GM18499 (cell line): Measurements from ENCODE around the gene OPN4.

Source experiments
- ATAC-seq: cut with Tn5 transposase; IDR thresholded peaks from one replicate; pipeline ENCODE4 v1.9.1; 2021; ENCODE audit warnings: moderate number of reproducible peaks; ENCODE audit not compliant: insufficient read depth, unreplicated experiment

OPN4 gene

DNA sequence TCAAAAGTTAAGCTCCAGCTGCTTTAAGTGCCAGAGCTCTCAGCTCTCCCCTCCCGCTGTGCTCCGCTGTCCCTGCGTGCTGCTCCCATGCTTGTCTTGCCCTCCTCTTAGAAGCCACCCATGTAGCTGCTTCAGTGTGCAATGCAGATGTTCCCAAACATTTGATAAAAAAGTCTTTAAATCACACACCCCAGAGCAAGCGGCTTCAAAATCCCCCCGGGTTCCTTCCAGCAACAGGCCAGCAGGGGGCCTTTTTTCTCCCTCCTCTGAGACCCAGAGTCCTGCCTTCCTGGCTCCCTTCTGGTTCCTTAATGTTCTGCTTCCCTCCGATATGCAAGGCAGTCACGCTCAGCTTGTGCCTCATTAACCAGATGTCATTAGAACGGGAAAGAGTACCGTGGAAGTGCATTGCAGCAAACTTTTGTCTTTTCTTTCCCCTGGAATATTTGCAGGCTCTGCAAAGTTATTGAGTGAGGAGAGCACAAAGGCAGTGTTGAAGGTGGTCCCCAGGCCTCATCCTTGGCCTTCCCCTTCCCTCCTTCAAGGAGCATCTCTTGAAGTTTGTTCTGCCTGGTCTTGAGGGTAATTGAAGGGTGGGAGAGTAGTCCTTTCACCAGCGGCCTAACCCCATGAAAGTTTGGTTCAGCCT, 39.5 kb downstream of the OPN4 start:
- ATAC-seq, result no peak

- no peak for ATAC-seq
These were observed 44.0 kb downstream of the OPN4 start for GRCh38 chr10:86698207-86698940.

- ATAC-seq, result no peak
These were observed 44.8 kb downstream of the OPN4 start for GRCh38 chr10:86699125-86699524.

DNA sequence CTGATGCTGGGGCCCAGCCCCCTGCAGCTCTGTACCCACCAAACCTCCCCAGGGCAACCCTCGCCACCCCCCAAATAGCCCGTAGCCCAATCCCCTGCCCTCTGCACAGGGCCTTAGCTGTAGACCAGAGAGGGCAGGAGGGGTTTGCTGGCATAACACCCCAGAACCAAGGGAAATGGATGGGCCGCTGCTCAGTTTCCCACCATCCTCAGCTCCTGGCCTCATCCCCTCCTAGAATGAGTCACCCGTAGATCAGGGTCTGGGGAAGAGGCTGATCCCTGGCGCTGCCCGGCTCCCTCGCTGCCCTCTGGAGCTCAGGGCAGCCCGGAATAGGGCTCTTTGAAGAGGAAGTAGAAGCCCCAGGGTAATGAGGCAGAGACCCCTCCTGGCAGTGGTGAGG, 45.2 kb downstream of the OPN4 start:
- no peak for ATAC-seq

DNA sequence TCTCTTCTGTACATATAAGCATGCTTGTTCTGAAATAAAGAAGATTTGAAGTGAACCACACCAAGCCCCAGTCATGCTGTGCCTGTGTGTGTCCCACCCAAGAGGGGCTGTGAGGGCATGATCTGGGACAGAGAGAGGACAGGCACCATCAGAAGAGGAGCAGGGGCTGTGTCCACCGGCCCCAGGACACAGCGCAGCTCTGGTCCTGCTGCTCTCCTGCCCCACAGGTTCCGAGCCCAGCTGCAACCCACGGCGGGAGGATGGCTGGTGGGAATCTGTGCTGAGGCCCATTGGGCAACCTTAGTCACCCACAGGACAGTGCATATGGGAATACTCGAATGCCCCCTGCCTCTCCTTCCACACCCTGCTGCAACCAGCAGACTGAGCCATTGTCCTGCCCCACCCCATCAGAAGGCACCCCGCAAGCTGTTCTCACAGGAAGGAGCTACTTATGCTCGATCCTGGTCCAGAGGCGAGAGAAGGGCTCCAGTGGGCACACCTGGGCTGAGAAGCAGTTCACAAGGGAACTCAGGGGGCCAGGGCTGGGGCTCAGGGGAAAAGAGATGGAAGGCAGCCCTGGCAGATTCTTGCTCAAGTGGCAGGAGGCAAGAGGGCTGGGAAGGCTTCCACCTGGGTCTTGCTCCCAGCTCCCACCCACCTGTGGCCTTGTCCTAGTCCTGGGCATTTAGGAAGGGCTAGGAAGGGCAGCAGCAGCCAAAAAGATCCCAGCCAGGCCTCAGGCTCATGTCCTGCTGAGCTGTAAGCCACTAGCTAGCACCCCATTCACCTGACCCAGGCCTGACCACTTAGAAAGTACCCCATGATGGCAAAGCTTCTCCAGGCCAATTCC, 45.9 kb downstream of the OPN4 start:
- no peak for ATAC-seq

- no peak for ATAC-seq
These were observed 46.7 kb downstream of the OPN4 start for GRCh38 chr10:86700851-86701617.

DNA sequence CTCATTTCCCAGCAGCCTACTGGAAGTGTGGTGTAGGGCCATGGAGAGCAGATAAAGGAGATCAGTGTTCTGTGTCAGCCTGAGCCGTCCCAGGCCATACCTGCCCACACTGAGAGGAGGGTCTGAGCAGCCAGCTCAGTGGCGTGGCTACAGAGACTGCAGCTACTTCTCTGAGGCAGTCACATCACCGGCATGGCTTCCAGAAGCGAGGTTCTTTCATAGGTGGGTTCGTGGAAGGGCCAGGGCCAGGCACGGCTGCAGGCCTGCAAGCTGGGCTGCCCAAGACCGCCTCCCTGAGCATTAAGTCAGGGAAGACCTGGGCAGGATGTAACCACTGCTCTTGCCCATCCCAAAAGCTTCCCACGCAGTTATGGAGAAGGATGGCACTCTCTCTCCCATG, 48.8 kb downstream of the OPN4 start:
- ATAC-seq, result no peak

- ATAC-seq, result no peak
These were observed 50.8 kb downstream of the OPN4 start for GRCh38 chr10:86705139-86705538.

DNA sequence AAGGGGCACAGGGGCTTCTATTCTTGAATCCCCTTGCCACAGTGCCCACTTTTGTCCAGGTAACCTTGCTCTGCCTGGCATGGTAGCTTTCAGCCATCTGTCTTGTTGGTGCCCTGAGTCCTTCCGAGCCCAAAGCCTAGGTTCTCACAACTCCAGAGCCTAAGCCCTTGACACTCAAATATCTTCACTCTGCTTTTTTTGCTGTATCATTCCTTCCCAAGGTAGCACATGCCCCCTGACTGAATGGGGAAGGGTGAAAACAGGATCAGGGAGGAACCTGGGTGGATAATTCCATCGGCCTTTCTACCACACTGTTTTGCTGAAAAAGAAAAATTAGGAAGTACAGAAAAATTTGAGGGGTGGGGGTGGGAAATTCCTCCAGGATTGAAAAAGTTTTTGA, 51.6 kb downstream of the OPN4 start:
- no peak for ATAC-seq

- no peak for ATAC-seq
These were observed 52.1 kb downstream of the OPN4 start for GRCh38 chr10:86706401-86706841.

DNA sequence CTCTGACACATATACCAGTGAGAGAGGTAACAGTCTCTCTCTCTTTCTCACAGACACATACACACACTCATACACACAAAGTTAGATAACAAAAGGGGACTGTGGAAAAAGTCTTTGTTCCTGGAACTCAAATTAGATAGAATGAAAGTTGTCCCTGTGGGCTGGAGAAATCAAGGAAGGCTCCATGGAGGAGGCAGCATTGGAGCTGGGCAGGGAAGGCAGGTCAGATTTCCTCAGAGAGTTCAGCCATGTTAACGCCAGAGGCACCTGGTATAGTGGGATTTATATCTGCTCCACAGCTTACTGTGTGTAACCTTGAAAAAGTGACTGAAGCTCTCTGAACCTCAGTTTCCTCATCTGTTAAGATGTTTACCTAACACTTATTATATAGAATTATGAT, 52.6 kb downstream of the OPN4 start:
- ATAC-seq, result no peak

DNA sequence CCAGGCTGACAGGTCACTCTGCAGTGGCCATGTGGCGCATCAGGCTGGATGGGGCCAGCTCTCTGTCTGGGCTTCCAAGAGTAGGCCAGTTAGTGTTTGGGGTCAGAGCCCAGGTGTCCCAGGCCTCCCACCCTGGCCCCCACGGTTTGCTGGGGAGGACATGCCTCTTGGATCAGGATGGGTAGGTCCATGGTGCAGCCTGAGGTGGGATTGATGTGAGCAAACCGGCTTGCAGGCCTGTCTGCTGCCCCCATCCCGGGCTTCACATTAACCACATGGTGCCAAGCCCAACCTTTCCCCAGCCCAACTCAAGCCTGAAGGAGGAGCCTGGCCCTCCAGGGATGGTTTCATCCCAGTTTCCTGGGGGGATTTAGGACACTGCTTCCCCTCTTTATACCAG, 53.2 kb downstream of the OPN4 start:
- no peak for ATAC-seq

GRCh38 chr10:86708068-86708782, 53.9 kb downstream of the OPN4 start:
- no peak for ATAC-seq

- no peak for ATAC-seq
These were observed 54.5 kb downstream of the OPN4 start for GRCh38 chr10:86708783-86709380.

DNA sequence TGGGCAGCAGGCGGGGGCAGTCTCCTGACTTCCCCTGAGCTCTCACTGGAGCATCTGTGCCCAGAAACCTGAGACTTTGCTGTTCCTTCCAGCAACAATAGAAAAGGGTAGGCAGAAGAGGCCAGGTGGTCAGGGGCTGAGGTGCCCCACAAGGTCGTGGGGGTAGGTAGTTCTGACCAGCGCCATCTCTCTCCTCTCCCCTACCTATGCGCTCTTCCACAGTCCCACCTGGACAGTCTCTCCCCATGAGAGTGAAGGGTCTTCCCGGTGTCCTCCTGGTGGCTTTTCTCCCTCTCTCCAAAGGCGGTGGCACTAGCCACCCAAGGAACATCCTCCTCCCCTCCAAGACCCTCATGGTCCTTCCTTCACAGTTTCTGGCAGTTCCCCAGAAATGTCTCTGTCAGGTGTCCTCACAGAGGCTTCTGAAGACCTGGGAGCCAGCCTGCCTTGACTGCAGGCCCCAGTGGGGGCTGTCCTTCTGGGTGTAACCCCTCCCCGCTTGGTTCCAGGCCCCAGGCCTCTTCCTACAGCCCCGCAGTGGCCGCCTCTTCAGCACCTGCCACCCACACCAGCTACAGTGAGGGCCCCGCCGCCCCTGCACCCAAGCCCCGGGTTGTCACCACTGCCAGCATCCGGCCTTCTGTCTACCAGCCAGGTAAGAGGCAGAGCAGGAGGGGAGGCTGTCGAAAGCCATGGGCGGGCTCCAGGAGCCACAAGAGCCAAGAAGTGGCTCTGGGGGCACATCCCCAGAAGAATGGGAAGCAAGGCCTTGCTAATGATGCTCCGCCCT, 55.2 kb downstream of the OPN4 start:
- no peak for ATAC-seq

DNA sequence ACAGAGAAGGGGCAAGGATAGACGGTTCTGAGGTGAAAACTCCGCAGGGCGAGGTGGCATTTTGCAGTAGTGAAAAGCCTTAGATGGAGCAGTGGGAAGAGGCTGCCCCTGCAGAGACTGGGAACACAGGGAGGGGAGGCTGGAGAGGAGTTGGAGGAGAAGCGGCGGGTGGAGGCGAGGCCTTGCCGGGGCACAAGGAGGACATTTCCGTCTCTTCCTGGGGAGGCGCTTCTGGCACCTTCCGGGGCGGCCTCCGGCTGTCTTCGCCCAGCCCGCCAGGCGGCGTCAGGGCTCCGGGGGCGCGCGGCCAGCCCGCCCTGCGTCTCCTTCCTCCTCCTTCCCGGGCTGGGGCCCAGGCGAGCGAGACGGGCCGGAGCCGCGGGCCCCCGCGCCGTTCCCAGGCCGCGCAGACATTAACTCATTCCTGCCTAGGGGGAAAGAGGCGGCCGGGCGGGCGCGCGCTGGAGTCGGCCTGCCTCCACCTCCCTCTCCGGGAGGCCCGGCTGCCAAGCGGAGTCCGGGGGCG, 56.7 kb downstream of the OPN4 start:
- peak; percentile 49 for ATAC-seq

DNA sequence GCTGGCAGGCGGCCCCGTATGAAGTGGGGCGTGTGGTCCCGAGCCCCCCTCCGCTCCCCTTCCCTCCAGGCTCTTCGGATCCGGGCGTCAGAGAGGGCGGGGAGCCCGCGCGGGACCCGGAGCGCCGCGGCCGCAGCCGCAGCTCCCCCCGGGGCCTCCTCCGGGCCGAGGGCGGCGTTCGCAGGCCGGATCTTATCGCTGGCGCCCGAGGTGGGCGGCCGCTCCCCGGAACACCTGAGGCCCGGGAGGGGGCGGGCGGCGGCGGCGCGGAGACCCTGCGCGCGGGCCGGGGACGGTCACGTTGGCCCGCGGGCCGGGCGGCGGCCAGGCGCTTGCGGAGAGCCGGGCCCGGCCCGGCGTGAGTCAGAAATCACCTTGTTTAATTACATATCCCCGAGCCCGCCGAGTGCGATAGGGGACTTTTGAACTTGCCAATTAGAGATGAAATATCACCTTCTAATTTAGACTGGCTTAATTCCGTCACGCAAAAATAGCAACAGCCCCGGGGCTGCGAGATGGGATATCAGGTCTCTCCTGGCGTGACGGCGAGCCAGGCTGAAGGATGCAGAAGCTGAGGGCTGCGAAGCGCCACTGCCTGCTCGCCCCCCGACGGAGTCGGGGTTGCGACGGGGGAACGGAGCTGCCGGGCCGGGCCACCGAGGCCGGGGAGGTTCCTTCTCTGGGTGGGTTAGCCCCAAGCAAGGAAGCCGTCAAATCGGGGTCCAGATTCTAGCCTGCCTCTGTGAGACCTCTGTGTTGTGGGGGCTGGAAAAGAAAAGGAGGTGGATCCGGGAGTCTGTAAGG, 57.4 kb downstream of the OPN4 start:
- ATAC-seq, result peak; percentile 26

DNA sequence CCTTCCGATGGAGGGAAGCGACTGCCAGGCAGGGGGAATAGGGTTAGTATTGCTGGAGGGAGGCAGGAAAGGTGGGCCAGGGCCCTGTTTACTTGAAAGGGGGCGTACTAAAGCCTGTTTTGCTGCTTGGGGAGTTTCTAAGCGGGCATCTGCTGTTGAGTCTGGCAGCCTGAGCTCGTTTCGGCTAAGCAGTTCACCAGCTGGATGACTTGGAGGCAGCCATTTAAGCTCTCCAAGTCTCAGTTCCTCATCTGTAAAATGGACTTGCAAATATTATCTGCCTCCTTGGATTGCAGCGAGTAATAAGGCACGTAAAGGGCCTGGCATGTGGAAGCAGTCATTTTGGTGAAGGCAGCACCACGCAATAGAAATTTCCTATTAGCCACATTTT, 58.0 kb downstream of the OPN4 start:
- no peak for ATAC-seq
